ENCODE measurements around the gene ZNF91. TPM values are rescaled to one million over a fixed set of nuclear protein-coding genes. Genes with fewer than 3 reads are reported as not detected.

The ZNF91 gene
- total RNA-seq, 1 experiment from 2014 or later = 37.4 TPM

- H3K4me3 ChIP-seq = peak overlapping the region; percentile 88
- H3K9me3 ChIP-seq (ENCODE audit: insufficient read depth, low read depth) = peaks cover 47% of the 10 kb centered on the region
- peaks cover 57% of the 10 kb centered on the region for H3K79me2 ChIP-seq (ENCODE audit: low read depth)
- no peaks in the 10 kb centered on the region for H4K20me1 ChIP-seq (ENCODE audit: insufficient read depth)
- intact Hi-C loops (cut with micrococcal nuclease; ENCODE audit: unreplicated experiment) = loop anchor here (10.0 kb wide), 1 partner anchor 120 kb away; no protein-coding TSS in a partner anchor
- peak overlapping the region; percentile 83 for H3K27ac ChIP-seq
- no peaks in the 10 kb centered on the region for H3K27me3 ChIP-seq (ENCODE audit: insufficient read depth, low read depth)
- ChIA-PET CTCF (no interaction called here), POLR2A (ENCODE audit: unreplicated experiment) (no interaction called here)
- peaks cover 43% of the 10 kb centered on the region for H3K36me3 ChIP-seq (ENCODE audit: low read depth)
- peak in 1 of 2 experiments; percentile 20 for DNase-seq
- peaks cover 10% of the 10 kb centered on the region for H3K4me1 ChIP-seq (replicated peaks; ENCODE audit: insufficient read depth)
- no peaks in the 10 kb centered on the region for H3K9me2 ChIP-seq (ENCODE audit: insufficient read depth)
- H3F3A ChIP-seq (ENCODE audit: insufficient read depth, low read depth) = peaks cover 16% of the 10 kb centered on the region
- peak overlapping the region; percentile 78 for H3K4me2 ChIP-seq
- H2AFZ ChIP-seq = peak overlapping the region; percentile 92
- TF ChIP-seq EZH2 (IDR thresholded peaks at IDR 0.05; ENCODE audit: low read depth) (no peak), CTCF (conservative IDR thresholded peaks at IDR 0.05) (no peak)
- no TSS peak for BruUV-seq (replicated peaks)
Observed at GRCh38 chr19:23394511-23394910, 760 bp downstream of the ZNF91 start.

- H2AFZ ChIP-seq = no peak overlapping the region
- no peak for DNase-seq
- intact Hi-C loops (cut with micrococcal nuclease; ENCODE audit: unreplicated experiment) = loop anchor here (10.0 kb wide), 1 partner anchor 118 kb away; no protein-coding TSS in a partner anchor
- TF ChIP-seq CTCF (conservative IDR thresholded peaks at IDR 0.05) = no peak
- TF ChIP-seq EZH2 (IDR thresholded peaks at IDR 0.05; ENCODE audit: low read depth) = no peak
- H3K79me2 ChIP-seq (ENCODE audit: low read depth) = peaks cover 71% of the 10 kb centered on the region
- no TSS peak for BruUV-seq (replicated peaks)
- H3K4me2 ChIP-seq = peak overlapping the region; percentile 78; the same call in 1 of the 2 replicates
- H3K27ac ChIP-seq = no peak overlapping the region
- H4K20me1 ChIP-seq (ENCODE audit: insufficient read depth) = no peaks in the 10 kb centered on the region
- POLR2A ChIA-PET (ENCODE audit: unreplicated experiment) = interaction anchor here (0.6 kb wide), 1 partner anchor 611 kb away, joined by 4 read pairs; no protein-coding TSS in a partner anchor
- H3K36me3 ChIP-seq (ENCODE audit: low read depth) = peaks cover 57% of the 10 kb centered on the region
- peak overlapping the region; percentile 88 for H3K4me3 ChIP-seq
- no peaks in the 10 kb centered on the region for H3K27me3 ChIP-seq (ENCODE audit: insufficient read depth, low read depth)
- CTCF ChIA-PET = interaction anchor here (0.6 kb wide), 1 partner anchor 237 kb away, joined by 3 read pairs; no protein-coding TSS in a partner anchor
- H3K4me1 ChIP-seq (replicated peaks; ENCODE audit: insufficient read depth) = peaks cover 10% of the 10 kb centered on the region
- peaks cover 59% of the 10 kb centered on the region for H3K9me3 ChIP-seq (ENCODE audit: insufficient read depth, low read depth)
- no peaks in the 10 kb centered on the region for H3K9me2 ChIP-seq (ENCODE audit: insufficient read depth)
- peaks cover 16% of the 10 kb centered on the region for H3F3A ChIP-seq (ENCODE audit: insufficient read depth, low read depth)
Observed at GRCh38 chr19:23393121-23393520, 2.1 kb downstream of the ZNF91 start.

- ChIA-PET POLR2A (ENCODE audit: unreplicated experiment) (no interaction called here), CTCF (no interaction called here)
- peaks cover 16% of the 10 kb centered on the region for H3F3A ChIP-seq (ENCODE audit: insufficient read depth, low read depth)
- no peak overlapping the region for H3K4me3 ChIP-seq
- no peak overlapping the region for H3K27ac ChIP-seq
- H3K9me2 ChIP-seq (ENCODE audit: insufficient read depth) = no peaks in the 10 kb centered on the region
- DNase-seq = no peak
- H3K27me3 ChIP-seq (ENCODE audit: insufficient read depth, low read depth) = no peaks in the 10 kb centered on the region
- no TSS peak for BruUV-seq (replicated peaks)
- intact Hi-C loops (cut with micrococcal nuclease; ENCODE audit: unreplicated experiment) = loop anchor here (10.0 kb wide), 1 partner anchor 116 kb away; no protein-coding TSS in a partner anchor
- H3K4me2 ChIP-seq = no peak overlapping the region
- H2AFZ ChIP-seq = no peak overlapping the region
- H4K20me1 ChIP-seq (ENCODE audit: insufficient read depth) = no peaks in the 10 kb centered on the region
- H3K36me3 ChIP-seq (ENCODE audit: low read depth) = peaks cover 74% of the 10 kb centered on the region
- H3K79me2 ChIP-seq (ENCODE audit: low read depth) = peaks cover 90% of the 10 kb centered on the region
- TF ChIP-seq CTCF (conservative IDR thresholded peaks at IDR 0.05) = no peak
- no peak for TF ChIP-seq EZH2 (IDR thresholded peaks at IDR 0.05; ENCODE audit: low read depth)
- H3K9me3 ChIP-seq (ENCODE audit: insufficient read depth, low read depth) = peaks cover 67% of the 10 kb centered on the region
- peaks cover 10% of the 10 kb centered on the region for H3K4me1 ChIP-seq (replicated peaks; ENCODE audit: insufficient read depth)
Observed at GRCh38 chr19:23391236-23391635, 4.0 kb downstream of the ZNF91 start.
